Measurements from ENCODE around the gene FAM240B. TPM values are rescaled to one million over a fixed set of nuclear protein-coding genes. Genes with fewer than 3 reads are reported as not detected.

The FAM240B gene
- total RNA-seq, 2 donors from 2014 or later, result not detected

GRCh38 chr9:38718148-38718547, 1.8 kb downstream of the FAM240B start:
- H3K4me1 Mint-ChIP-seq, result no peaks in the 10 kb centered on the region
- no peaks in the 10 kb centered on the region for H3K36me3 Mint-ChIP-seq (ENCODE audit: low read depth)
- H3K9me3 Mint-ChIP-seq, result no peaks in the 10 kb centered on the region
- no peak for ATAC-seq (replicated peaks)
- peaks cover 18% of the 10 kb centered on the region for H3K27me3 Mint-ChIP-seq
- no peak overlapping the region for H3K4me3 Mint-ChIP-seq
- H3K27ac Mint-ChIP-seq, result no peak overlapping the region

GRCh38 chr9:38715684-38716083, 4.2 kb downstream of the FAM240B start:
- Mint-ChIP-seq H3K9me3 (no peaks in the 10 kb centered on the region), H3K4me1 (no peaks in the 10 kb centered on the region), H3K27ac (no peak overlapping the region), H3K36me3 (ENCODE audit: low read depth) (no peaks in the 10 kb centered on the region), H3K4me3 (no peak overlapping the region), H3K27me3 (peaks cover 27% of the 10 kb centered on the region)
- no peak for ATAC-seq (replicated peaks)

- no peak for ATAC-seq (replicated peaks)
- H3K27ac Mint-ChIP-seq, result no peak overlapping the region
- H3K9me3 Mint-ChIP-seq, result no peaks in the 10 kb centered on the region
- no peaks in the 10 kb centered on the region for H3K4me1 Mint-ChIP-seq
- no peak overlapping the region for H3K4me3 Mint-ChIP-seq
- no peaks in the 10 kb centered on the region for H3K36me3 Mint-ChIP-seq (ENCODE audit: low read depth)
- peaks cover 18% of the 10 kb centered on the region for H3K27me3 Mint-ChIP-seq
Observed at GRCh38 chr9:38713426-38713825, 6.5 kb downstream of the FAM240B start.

GRCh38 chr9:38708759-38709158, 11.2 kb downstream of the FAM240B start:
- Mint-ChIP-seq H3K27me3 (peaks cover 23% of the 10 kb centered on the region), H3K9me3 (no peaks in the 10 kb centered on the region), H3K4me1 (no peaks in the 10 kb centered on the region), H3K4me3 (no peak overlapping the region), H3K36me3 (ENCODE audit: low read depth) (no peaks in the 10 kb centered on the region), H3K27ac (no peak overlapping the region)
- ATAC-seq (replicated peaks), result no peak

GRCh38 chr9:38707885-38708637, 11.9 kb downstream of the FAM240B start:
- peak; percentile 40 for ATAC-seq (replicated peaks)
- Mint-ChIP-seq H3K36me3 (ENCODE audit: low read depth) (no peaks in the 10 kb centered on the region), H3K27ac (no peak overlapping the region), H3K9me3 (no peaks in the 10 kb centered on the region), H3K4me1 (no peaks in the 10 kb centered on the region), H3K4me3 (no peak overlapping the region), H3K27me3 (peaks cover 23% of the 10 kb centered on the region)

GRCh38 chr9:38706493-38706892, 13.4 kb downstream of the FAM240B start:
- Mint-ChIP-seq H3K27me3 (peaks cover 18% of the 10 kb centered on the region), H3K27ac (no peak overlapping the region), H3K4me1 (no peaks in the 10 kb centered on the region), H3K9me3 (no peaks in the 10 kb centered on the region), H3K4me3 (no peak overlapping the region), H3K36me3 (ENCODE audit: low read depth) (no peaks in the 10 kb centered on the region)
- no peak for ATAC-seq (replicated peaks)

GRCh38 chr9:38705917-38706316, 14.0 kb downstream of the FAM240B start:
- H3K4me1 Mint-ChIP-seq, result no peaks in the 10 kb centered on the region
- no peak overlapping the region for H3K27ac Mint-ChIP-seq
- no peaks in the 10 kb centered on the region for H3K9me3 Mint-ChIP-seq
- peaks cover 15% of the 10 kb centered on the region for H3K27me3 Mint-ChIP-seq
- no peaks in the 10 kb centered on the region for H3K36me3 Mint-ChIP-seq (ENCODE audit: low read depth)
- no peak overlapping the region for H3K4me3 Mint-ChIP-seq
- ATAC-seq (replicated peaks), result no peak

- H3K9me3 Mint-ChIP-seq, result no peaks in the 10 kb centered on the region
- H3K27ac Mint-ChIP-seq, result no peak overlapping the region
- ATAC-seq (replicated peaks), result no peak
- no peak overlapping the region for H3K4me3 Mint-ChIP-seq
- no peaks in the 10 kb centered on the region for H3K36me3 Mint-ChIP-seq (ENCODE audit: low read depth)
- H3K4me1 Mint-ChIP-seq, result no peaks in the 10 kb centered on the region
- peaks cover 4% of the 10 kb centered on the region for H3K27me3 Mint-ChIP-seq
Observed at GRCh38 chr9:38700695-38701094, 19.2 kb downstream of the FAM240B start.

GRCh38 chr9:38699337-38699736, 20.6 kb downstream of the FAM240B start:
- Mint-ChIP-seq H3K4me1 (no peaks in the 10 kb centered on the region), H3K9me3 (no peaks in the 10 kb centered on the region), H3K36me3 (ENCODE audit: low read depth) (no peaks in the 10 kb centered on the region), H3K4me3 (no peak overlapping the region), H3K27me3 (no peaks in the 10 kb centered on the region), H3K27ac (no peak overlapping the region)
- ATAC-seq (replicated peaks), result no peak

GRCh38 chr9:38697776-38698300, 22.1 kb downstream of the FAM240B start:
- Mint-ChIP-seq H3K4me3 (no peak overlapping the region), H3K36me3 (ENCODE audit: low read depth) (no peaks in the 10 kb centered on the region)
- ATAC-seq (replicated peaks), result no peak

GRCh38 chr9:38696999-38697398, 22.9 kb downstream of the FAM240B start:
- Mint-ChIP-seq H3K27ac (no peak overlapping the region), H3K9me3 (no peaks in the 10 kb centered on the region), H3K4me1 (no peaks in the 10 kb centered on the region), H3K4me3 (no peak overlapping the region), H3K27me3 (peaks cover 5% of the 10 kb centered on the region), H3K36me3 (ENCODE audit: low read depth) (no peaks in the 10 kb centered on the region)
- ATAC-seq (replicated peaks), result no peak

More at GRCh38 chr9:38697776-38698300, 22.1 kb downstream of the FAM240B start:
- Mint-ChIP-seq H3K9me3 (no peaks in the 10 kb centered on the region), H3K27ac (no peak overlapping the region), H3K4me1 (no peaks in the 10 kb centered on the region), H3K27me3 (peaks cover 5% of the 10 kb centered on the region)

- no peak for ATAC-seq (replicated peaks)
- no peaks in the 10 kb centered on the region for H3K9me3 Mint-ChIP-seq
- H3K4me3 Mint-ChIP-seq, result no peak overlapping the region
- H3K27me3 Mint-ChIP-seq, result peaks cover 9% of the 10 kb centered on the region
- H3K36me3 Mint-ChIP-seq (ENCODE audit: low read depth), result no peaks in the 10 kb centered on the region
- H3K27ac Mint-ChIP-seq, result no peak overlapping the region
- no peaks in the 10 kb centered on the region for H3K4me1 Mint-ChIP-seq
Observed at GRCh38 chr9:38694676-38695075, 25.3 kb downstream of the FAM240B start.

GRCh38 chr9:38692707-38693106, 27.2 kb downstream of the FAM240B start:
- Mint-ChIP-seq H3K4me1 (no peaks in the 10 kb centered on the region), H3K27ac (no peak overlapping the region), H3K9me3 (no peaks in the 10 kb centered on the region), H3K36me3 (ENCODE audit: low read depth) (no peaks in the 10 kb centered on the region), H3K4me3 (no peak overlapping the region), H3K27me3 (peaks cover 9% of the 10 kb centered on the region)
- ATAC-seq (replicated peaks), result no peak

- Mint-ChIP-seq H3K4me1 (no peaks in the 10 kb centered on the region), H3K4me3 (peak overlapping the region; percentile 34), H3K27me3 (peaks cover 9% of the 10 kb centered on the region), H3K27ac (peak overlapping the region; percentile 75), H3K9me3 (no peaks in the 10 kb centered on the region), H3K36me3 (ENCODE audit: low read depth) (no peaks in the 10 kb centered on the region)
- ATAC-seq (replicated peaks), result peak; percentile 72
Observed at GRCh38 chr9:38690574-38690973, 29.4 kb downstream of the FAM240B start.

GRCh38 chr9:38689678-38690077, 30.3 kb downstream of the FAM240B start:
- ATAC-seq (replicated peaks), result no peak
- Mint-ChIP-seq H3K4me3 (peak overlapping the region; percentile 34), H3K4me1 (no peaks in the 10 kb centered on the region), H3K27me3 (peaks cover 14% of the 10 kb centered on the region), H3K9me3 (no peaks in the 10 kb centered on the region), H3K27ac (peak overlapping the region; percentile 75), H3K36me3 (ENCODE audit: low read depth) (no peaks in the 10 kb centered on the region)
